Brain microvascular endothelial cell (primary cell): ENCODE results near the gene BTBD16.

Experiments
- DNase-seq: peaks from one replicate; pipeline ENCODE4 v3.0.0-alpha.2; 2020
- H3K27ac ChIP-seq: fragments of 250-450 bp; sonication (Bioruptor Pico); 2 replicates; pipeline ENCODE4 v1.5.1; 2020; ENCODE audit warnings: mild to moderate bottlenecking, moderate library complexity
- H3K27me3 ChIP-seq: fragments of 250-450 bp; sonication (Bioruptor Pico); replicated peaks from 2 replicates; pipeline ENCODE4 v1.5.1; 2020; ENCODE audit warnings: mild to moderate bottlenecking
- H3K36me3 ChIP-seq: fragments of 250-450 bp; sonication (Bioruptor Pico); replicated peaks from 2 replicates; pipeline ENCODE4 v1.5.1; 2020; ENCODE audit warnings: mild to moderate bottlenecking
- H3K4me3 ChIP-seq: 2 replicates; pipeline ENCODE4 v1.5.1; 2011; ENCODE audit warnings: low read depth, mild to moderate bottlenecking, control low read depth, low read length, moderate library complexity
- in situ Hi-C: cut with HindIII; loops from 2 replicates; pipeline ENCODE4 v1.10.0; 2017; ENCODE audit warnings: low sequenced_read_pairs, low pct_ligation_motif_present
- TF ChIP-seq, protein P1 (sequence below): IDR thresholded peaks from 2 replicates; pipeline ENCODE4 v1.5.1; 2011; ENCODE audit warnings: low read depth, mild to moderate bottlenecking, moderate library complexity, low read length, control low read depth, inconsistent platforms; ENCODE audit errors: missing control alignments

Gene BTBD16

DNA sequence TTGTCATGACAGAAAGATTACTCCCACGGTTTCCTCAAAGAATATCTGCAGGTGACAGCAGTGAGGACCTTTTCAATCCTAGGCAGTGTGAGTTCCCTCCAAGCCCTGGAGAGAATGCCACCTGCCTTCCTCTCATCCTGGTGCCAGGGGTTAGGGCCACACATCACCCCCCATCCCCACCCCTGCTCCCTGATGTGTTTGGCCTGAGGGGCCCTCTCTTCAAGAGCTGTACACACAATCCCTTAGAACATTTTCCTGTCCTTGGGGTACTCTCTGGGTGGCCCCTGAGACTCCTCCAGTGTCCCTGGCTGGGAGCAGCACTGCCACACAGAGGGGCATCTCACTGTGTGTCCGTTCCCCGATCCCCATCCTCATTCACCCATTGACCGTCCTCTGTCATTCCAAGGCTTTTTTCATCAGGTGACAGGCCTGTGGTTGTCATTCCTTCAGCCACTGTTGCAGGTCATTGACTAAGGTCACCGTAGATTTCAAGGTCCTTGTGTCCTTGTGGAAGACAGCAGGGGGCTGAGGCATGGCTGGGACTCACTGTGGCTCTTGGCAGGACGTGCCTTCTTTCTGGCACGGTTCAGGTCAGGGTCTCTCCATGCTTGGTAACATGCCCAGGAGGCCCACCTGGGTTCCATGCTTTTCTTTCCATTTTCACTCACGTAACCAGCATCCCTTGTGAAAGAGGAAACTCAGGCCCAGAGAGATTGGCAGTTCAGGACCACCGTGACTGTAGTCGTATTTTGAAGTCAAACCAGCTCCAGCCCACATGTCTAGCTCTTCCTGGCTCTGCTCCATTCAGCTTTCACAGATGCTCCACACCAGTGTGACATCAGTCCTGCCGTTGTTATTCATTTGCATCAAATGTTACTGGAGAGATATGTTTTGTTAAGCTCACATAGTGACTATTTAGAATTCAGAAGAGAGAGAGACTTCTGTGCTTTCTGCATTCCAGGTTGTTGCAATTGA lies 26.8 kb upstream of the BTBD16 start:
- Histone ChIP-seq H3K27me3 (no peaks in the 10 kb centered on the region), H3K4me3 (no peak overlapping the region), H3K27ac (no peak overlapping the region), H3K36me3 (peaks cover 3% of the 10 kb centered on the region)
- no peak for DNase-seq
- in situ Hi-C loops: no loop called here
- TF ChIP-seq, protein P1, sequence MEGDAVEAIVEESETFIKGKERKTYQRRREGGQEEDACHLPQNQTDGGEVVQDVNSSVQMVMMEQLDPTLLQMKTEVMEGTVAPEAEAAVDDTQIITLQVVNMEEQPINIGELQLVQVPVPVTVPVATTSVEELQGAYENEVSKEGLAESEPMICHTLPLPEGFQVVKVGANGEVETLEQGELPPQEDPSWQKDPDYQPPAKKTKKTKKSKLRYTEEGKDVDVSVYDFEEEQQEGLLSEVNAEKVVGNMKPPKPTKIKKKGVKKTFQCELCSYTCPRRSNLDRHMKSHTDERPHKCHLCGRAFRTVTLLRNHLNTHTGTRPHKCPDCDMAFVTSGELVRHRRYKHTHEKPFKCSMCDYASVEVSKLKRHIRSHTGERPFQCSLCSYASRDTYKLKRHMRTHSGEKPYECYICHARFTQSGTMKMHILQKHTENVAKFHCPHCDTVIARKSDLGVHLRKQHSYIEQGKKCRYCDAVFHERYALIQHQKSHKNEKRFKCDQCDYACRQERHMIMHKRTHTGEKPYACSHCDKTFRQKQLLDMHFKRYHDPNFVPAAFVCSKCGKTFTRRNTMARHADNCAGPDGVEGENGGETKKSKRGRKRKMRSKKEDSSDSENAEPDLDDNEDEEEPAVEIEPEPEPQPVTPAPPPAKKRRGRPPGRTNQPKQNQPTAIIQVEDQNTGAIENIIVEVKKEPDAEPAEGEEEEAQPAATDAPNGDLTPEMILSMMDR: no peak

DNA sequence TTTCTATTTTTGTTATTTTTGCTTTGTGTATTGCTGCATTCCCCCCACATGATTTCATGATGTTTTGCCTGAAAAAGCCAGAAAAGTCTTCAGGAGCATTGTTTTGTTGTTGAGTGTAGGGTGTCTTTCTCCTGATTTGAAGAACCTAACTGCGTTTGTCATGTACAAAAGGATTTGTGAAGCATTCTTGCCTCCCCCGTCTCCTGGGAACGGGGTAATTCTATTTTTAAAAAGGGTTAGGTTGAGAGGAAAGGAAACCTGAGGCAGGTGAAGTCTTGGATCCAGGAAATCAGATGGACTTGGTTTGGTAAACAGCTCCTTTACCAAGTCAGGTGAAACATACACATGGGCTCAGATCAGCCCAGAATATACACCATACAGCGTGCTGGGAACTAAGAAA lies 26.0 kb upstream of the BTBD16 start:
- in situ Hi-C loops: no loop called here
- no peak for DNase-seq
- Histone ChIP-seq H3K36me3 (peaks cover 4% of the 10 kb centered on the region), H3K27me3 (no peaks in the 10 kb centered on the region), H3K4me3 (no peak overlapping the region), H3K27ac (no peak overlapping the region)
- TF ChIP-seq, protein P1: no peak

DNA sequence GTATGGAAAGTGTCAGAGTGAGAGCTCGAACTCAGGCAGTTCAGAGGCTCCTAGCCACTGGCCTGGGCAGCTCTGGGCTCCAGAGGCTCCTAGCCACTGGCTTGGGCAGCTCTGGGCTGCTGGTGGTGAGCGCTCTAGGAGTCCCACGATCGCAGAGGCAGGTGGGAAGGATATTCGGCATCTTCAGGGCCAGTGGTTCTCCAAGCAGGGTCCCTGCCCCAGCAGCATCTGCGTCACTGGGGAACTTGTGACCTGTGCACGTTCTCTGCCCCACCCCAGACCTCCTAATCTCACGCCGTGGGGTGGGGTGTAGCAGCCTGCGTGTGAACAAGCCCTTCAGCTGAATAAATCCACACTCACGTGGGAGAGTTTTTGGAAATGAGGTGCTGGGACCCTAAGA lies 25.2 kb upstream of the BTBD16 start:
- no peak for DNase-seq
- H3K36me3 ChIP-seq: peaks cover 4% of the 10 kb centered on the region
- no peaks in the 10 kb centered on the region for H3K27me3 ChIP-seq
- TF ChIP-seq, protein P1: no peak
- H3K27ac ChIP-seq: no peak overlapping the region
- in situ Hi-C loops: no loop called here
- H3K4me3 ChIP-seq: no peak overlapping the region

DNA sequence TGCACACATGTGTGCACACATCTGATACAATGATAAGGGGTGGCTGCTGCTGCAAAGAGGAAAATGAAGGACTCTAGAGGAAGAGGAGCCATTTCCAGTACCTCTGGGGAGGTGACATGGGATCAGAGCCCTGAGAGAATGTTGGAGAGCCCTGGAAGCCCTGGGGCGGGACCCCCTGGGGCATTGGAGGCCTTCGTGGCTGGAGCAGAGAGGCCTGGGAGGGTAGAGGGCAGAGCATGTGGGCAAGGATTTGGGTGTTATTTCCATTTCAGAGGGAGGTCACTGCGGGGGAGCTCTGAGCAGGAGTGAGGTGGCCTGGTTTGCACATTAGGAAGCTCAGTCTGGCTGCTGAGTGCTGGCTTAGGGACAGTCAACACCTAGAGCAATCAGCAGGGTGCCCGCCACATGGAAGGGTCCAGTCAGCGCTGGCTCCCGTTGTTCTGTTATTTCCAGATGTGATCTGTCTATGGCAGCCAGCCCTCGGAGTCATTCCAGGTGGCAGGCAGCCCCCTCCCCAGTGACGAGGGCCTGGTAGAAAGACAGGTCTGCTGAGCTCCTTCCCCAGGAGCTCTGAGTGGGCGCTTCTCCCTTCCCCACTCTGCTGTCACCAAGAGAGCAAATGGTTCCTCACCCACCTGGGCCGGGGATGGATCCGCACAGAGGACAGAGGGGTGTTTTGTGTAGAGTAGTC lies 24.1 kb upstream of the BTBD16 start:
- Histone ChIP-seq H3K27ac (no peak overlapping the region), H3K4me3 (no peak overlapping the region), H3K36me3 (peaks cover 4% of the 10 kb centered on the region), H3K27me3 (no peaks in the 10 kb centered on the region)
- DNase-seq: no peak
- in situ Hi-C loops: no loop called here
- TF ChIP-seq, protein P1: no peak

DNA sequence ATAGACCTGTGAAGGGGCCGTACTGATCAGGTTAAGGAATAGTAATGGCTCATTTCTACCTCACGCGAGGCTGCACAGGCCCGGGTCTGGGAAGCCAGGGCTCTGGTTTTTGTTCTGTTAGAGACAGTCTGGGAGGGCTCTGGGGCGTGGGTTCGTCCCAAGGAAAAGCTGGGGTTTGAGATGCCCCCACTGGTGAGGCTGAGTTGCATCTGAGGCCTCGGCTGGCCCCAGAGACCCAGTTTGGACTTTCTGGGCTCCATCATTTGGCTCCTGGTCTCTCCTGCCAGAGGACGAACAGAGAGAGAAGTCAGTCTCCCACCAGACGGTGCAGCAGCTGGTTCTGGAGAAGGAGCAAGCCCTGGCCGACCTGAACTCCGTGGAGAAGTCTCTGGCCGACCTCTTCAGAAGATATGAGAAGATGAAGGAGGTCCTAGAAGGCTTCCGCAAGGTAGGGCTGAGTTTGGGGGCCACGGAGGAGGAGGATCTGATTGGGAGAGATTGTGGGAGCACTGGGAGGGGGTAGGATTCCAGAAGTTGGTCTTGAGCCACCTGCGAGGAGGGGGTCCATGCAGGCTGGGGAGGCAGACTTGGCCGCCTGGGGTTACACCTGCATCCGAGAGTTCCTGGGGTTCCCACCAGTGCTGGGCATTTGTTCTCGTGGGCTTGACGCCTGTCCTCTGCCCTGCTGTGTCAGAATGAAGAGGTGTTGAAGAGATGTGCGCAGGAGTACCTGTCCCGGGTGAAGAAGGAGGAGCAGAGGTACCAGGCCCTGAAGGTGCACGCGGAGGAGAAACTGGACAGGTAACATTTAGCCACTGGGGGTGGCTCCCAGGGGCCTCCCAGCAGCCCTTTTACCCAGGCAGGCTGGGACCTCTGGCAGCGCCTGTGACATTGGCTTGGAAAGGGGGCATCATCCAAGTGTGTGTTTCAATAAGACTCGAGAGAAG lies 22.5 kb upstream of the BTBD16 start:
- Histone ChIP-seq H3K4me3 (no peak overlapping the region), H3K36me3 (peaks cover 4% of the 10 kb centered on the region), H3K27ac (no peak overlapping the region), H3K27me3 (no peaks in the 10 kb centered on the region)
- in situ Hi-C loops: no loop called here
- DNase-seq: no peak
- TF ChIP-seq, protein P1: no peak
